LoVo (cell line): ENCODE measurements around the gene MPRIP.

Experiments
- DNase-seq: peaks from one replicate; pipeline ENCODE4 v3.0.0-alpha.2; 2016; ENCODE audit warnings: low spot score

MPRIP gene

DNA sequence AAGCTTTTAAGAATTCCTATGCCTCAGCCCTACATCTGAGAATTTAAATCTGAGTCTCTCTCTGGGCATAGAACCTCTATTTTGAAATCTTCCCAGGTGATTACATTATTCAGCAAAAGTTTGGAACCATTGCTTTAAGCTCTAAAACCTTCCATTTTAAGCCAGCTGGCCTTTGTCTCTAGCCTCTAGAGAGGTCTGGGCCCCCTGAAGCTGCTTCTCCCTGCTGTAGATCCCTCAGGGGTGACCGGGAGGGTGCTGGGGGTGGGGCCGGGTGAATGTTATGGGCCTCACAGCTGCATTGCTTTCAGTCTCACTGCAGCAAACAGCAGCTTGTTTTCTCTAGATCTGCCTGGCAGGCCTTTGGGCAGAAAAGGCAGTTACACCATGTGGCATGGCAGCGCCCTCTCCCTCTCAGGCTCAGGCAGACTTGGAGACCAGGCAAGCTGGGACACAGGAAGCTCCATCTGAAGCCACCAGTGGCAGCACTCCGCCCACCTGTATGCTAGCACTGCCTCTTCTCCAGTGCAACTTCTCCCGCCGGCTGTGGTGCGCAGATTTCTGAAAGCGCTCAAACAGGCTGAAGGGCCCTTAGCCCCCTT lies 66.3 kb downstream of the MPRIP start:
- DNase-seq, result no peak

DNA sequence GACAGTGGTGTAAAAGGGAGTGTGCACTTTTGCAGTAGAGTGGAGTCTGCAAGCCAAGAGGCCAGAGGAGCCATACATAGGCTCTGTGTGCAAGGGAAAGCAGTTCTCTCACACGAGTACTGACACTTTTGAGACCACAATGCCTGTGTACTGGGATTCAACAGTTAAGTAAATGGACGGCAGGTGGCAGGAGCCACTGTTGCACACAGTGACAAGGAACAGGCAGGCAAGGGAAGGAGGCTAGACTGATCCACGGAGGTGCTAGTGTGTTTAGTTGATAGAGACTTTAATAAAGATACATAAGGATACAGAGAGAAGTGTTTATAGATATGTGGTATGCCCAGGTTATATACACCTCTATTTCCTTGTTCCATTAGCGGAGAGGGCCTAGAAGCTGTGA lies 67.0 kb downstream of the MPRIP start:
- DNase-seq, result no peak

DNA sequence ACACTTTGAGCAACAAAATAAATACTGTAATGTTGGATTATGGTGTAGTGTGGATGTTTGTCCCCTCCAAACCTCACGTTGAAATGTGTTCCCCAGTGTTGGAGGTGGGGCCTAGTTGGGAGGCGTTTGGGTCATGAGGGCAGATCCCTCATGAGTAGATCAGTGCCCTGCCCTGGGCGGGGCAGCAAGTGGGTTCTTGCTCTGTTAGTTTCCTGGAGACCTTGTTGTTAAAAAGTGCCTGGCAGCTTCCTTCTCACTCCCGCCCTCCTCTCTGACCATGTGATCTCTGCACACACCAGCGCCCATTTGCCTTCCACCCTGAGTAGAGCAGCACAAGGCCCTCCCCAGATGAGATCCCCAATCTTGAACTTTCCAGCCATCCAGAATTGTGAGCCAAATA lies 67.7 kb downstream of the MPRIP start:
- peak; percentile 67 for DNase-seq

DNA sequence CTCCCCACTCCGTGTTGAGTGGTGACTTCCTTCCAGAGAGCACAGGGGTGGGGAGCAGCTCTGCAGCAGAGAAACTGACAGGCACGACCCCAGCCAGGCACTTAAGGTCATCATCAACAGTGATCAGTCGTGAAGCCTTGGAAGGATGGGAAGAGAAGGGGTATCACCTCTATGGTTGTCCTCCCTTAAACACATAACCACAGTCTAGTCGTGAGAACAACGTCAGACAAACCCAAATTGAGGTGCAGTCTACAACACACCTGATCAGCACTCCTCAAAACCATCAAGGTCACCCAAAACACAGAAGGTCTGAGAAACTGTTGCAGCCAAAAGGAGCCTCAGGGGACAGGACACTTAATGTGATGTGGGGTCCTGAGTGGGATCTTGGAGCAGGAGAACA lies 68.3 kb downstream of the MPRIP start:
- DNase-seq, result no peak

DNA sequence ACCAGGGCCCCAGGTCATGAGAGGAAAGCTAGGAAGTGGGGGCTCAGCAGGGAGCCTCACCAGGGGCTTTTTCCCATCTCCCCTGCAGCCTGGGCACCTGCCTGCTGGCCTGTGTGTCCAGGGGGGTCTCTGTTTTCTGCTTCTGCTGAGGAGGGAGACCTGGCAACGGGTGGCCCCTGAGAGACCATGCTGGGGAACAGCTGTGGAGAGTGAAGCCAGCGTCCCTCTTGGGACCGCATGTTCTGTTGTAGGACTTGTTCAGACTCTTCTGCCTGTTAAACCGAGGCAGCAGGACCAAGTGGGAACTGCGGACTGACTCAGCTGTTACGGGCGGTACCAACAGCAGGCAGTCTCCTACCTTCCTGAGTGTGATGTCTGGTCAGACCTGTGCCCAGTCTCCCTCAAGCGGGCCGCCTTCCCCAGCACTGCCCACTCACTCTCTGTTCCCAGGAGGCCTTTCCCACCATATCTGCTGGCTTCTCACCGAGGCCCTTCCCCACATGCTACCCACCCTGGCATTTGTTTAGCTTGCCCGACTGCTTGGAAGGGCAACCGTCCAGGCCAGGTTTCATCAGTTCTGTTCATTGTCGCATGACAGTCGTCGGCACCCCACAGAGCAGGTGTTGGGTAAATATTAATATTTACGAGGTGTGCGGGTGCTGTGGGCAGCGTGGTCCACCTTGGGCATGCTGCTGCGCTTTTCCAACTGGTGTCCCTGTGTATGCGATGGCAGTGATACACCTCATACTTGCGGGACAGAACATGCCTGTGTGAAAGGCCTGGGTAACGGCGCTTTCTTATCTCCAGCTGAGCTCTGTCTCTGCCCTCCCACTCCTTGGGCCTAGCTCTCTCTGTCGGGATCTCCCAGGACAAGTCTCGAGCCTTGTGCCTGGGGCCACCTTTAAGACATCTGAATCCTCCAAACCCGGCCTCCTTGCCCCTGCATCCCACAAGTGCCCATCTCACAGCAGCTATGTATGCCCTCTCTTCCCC lies 69.4 kb downstream of the MPRIP start:
- DNase-seq, result no peak

DNA sequence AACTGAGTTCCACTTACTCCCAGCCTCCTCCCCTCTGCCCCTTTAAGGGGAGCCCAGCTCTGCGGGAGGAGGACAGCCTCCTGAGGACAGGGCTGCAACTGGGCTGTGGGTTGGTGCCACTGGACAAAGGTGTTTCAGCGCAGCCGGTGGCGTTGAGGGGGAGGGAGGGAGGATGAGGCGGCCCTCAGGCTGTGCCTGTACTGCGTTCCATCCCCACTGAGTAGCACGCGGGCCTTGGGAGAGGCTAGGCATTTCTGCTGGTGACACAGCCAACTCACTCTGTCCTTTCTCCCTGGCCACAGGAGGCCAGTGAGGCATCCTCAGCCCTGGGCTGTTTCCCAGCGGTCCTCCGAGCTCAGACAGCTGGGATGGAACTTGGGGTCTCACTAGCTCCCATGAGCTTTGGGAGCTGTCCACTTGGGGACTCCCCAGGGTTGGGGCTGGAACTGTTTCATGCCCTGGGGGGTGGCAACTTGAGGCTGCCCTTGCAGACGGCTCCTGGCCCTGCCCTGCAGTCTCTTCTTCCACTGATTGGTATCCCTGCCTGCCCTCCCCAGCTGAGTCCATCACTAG lies 70.5 kb downstream of the MPRIP start:
- DNase-seq, result no peak

DNA sequence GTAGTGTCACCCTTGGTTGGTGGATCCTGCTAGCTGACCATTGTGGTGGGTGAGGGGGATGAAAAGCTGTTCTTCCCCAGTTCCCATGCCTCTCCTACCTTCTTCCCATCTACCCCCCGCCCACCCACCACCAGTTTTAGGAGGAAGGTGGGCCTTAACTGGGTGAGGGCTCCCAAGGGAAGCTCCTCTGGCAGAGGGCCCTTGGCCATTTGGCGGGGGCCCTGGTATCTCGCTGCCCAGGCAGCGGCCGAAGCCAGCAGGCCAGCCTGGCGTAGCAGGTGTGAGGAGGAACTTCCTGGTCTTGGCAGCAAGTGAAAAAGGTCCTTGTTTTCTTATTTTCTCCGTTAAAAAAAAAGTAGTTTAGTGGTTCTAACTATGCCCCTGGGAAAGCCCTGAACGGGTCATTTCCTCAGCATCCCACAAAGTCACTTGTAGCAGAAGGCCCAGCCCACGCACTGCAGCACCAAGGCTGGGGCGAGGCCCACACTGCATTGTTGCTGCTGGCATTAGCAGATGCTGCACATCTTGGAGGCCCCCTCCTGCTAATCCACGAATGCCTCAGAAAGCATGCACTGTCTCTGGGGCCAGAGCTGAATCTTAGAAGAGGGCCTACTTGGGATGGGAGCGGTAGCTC lies 72.5 kb downstream of the MPRIP start:
- DNase-seq, result no peak

DNA sequence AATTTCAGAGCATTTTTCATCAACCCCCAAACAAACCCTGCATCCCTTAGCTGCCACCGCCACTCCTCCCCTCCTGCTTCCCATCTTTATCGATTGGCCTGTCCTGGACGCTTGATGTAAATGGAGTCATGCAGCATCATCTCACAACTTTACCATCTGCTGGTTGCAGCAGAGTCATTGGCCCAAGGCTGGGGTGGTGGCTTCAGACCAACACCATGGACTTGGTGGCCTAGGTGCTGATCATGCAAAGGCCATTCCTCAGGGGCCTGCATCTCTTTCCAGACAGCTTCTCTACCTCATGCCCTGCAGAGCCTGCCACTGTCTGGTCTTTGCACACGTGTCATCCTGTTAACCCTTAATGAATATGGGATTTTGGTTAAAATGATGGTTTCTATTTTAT lies 73.4 kb downstream of the MPRIP start:
- no peak for DNase-seq

DNA sequence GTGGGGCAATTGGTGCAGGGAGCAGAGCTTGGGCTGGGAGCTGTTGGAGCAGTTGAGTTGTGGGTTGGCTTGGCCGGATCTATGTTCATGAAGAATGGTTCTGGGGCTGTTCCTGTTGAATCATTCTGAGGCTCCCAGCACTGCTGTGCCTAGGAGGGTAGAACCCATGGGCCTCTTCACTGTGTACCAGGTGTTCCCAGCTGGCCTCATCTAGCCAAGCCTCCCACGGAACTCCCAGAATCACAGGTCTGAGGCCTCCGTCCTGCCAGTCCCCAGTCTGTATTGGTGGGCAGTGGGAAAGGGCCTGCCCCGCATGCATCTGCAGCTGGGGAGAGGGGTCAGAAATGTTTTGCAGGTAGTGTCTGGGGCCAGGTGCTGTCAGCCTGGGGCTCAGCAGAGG lies 74.1 kb downstream of the MPRIP start:
- no peak for DNase-seq

DNA sequence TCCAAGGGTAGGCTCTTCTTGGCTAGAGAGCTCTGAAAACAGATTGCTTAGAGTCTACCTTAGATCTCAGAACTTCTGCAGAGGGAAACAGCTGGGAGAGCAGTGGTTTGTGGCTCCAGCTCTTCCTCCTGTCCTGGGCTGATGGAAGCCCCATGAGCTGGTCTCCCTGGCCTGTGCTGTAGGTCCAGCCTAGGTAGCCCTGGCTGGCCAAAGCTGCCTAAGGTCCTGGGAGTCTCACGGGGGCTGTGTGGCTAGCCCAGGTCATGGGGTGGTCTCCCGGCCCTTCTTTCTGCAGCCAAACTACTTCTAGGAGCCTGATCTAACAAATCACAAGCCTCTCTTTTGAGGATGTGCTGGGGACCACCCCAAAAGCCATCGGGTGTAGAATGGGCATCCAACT lies 75.7 kb downstream of the MPRIP start:
- no peak for DNase-seq

DNA sequence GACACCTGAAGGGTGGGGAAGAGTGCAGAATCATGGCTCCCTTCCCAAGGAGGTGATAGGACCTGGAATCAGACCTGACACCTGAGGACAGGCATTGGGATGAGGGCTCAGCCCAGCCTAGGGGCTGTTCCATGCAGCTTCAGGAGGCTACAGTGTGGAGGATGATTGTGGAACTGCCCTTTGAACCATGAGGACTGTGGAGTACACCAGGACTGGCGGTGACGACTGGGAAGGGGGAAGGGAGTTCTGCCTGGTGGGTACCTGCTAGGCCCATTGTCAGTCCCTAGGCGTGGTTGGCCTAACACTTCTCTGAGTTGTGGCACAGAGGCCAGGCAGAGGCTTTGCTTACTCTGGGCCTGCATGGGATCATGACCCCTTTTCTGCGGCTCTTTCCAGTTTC lies 76.1 kb downstream of the MPRIP start:
- no peak for DNase-seq

DNA sequence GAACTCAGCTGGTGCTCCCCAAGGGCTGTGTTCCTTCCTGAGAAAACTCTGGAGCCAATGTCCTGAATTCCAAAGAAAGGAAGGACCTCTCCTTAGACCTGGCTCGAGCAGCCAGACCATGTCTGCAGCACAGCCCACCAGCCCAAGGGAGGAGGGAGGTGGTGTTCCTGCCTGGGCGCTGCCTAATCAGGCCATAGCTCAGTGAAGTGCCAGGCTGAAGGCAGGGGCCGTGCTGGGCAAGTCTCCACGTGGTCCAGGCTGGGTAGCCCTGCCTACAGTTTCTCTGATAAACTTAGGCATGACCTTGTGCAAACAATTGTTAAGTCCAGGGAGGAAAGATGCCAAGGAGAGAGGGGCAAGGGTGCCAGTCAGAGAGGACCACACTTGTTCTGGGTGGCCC lies 76.8 kb downstream of the MPRIP start:
- DNase-seq, result no peak

DNA sequence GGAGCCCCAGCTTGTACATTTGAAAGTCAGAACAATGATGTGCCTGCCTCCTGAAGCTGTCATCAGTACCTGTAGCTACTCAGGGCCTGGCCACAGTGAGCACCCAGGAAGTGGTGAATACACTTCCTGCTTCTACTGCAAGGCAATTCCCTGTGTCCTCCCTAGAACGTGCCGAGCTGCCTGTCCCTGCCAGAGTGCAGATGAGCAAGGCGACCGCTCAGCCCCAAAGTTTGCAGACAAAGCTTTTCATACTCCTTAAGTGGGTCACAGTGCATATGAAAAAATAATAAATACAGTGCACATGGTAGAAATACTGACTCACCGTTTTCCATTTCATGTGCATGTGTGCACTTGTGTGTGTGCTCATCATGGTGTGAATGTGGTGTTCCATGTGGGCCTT lies 77.3 kb downstream of the MPRIP start:
- no peak for DNase-seq

DNA sequence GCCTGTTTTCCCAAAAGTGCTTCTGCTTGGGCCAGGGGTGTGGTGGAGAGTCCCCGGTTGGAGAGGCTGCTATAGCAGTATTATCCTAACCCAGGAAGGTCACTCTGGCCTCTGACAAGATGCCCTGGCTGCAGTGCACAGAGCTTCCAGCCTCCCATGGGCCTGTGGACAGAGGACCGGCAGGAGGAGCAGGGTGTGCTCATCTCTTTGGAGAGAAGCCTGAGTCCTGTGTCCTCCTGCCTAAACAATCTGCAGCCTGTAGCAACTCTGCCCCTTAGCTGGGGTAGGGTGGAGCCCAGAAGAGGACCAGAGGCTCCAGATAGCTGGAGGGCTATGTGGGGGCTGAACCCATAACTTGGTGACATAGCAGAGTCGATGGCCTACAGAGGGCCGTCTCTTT lies 78.0 kb downstream of the MPRIP start:
- DNase-seq, result no peak

DNA sequence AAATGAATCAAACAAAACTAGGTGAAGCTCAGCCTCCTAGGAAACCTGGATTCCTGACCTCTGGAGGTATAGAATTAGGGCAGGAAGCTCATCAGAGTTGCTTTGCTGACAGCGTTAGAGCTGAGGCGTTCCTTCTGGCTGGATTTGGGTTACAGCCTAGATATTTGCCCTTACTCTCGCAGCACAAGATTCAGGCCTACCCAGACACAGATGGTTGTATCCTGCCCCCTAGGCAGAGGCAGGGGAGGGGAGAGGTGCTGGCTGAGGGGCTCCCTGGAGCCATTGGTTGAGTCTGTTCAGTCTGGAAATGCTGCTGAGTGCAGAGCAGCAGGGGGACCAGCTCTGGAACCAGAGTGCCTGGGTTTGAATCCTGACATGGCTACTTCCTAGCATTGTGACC lies 78.4 kb downstream of the MPRIP start:
- no peak for DNase-seq

DNA sequence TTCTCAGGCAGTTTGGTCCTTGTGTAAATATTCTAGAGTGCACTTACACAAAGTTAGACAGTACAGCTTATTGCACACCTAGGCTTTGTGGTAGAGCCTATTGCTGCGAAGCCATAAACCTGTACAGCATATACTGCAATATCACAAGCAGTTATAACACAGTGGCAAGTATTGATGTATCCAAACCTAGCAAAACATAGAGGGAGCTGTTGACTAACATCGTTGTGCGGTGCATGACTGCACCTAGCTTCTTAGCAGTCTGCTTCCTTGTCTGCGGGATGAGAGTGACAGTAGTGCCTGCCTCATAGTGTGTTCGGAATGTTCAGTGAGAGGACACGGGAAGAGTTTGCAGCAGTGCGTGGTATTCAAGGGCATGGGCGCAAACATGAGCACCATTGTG lies 78.9 kb downstream of the MPRIP start:
- DNase-seq, result no peak

DNA sequence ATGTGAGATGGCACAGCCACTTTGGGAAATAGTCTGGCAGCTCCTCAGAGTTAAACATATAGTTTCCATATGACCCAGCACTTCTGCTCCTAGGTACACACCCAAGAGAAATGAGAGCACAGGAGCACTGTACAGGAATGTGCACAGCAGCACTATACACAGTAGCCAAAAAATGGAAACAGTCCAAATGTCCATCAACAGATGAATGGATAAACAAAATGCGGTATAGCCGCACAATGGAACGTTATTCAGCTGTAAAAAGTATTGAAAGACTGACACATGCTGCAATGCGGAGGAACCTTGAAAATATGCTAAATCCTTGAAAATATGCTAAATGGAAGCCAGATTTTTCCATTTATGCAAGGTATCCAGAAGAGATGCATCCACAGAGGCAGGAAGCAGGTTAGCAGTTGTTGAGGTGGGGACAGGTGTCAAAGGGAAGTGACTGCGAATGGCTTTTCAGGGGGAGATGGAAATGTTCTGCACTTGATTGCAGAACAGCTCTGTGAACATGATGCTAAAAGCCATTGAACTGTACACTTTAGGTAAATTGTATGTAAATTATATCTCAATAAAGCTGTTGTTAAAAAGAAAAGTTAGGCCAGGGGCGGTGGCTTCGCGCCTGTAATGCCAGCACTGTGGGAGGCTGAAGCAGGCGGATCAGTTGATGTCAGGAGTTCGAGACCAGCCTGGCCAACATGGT lies 80.7 kb downstream of the MPRIP start:
- DNase-seq, result no peak

DNA sequence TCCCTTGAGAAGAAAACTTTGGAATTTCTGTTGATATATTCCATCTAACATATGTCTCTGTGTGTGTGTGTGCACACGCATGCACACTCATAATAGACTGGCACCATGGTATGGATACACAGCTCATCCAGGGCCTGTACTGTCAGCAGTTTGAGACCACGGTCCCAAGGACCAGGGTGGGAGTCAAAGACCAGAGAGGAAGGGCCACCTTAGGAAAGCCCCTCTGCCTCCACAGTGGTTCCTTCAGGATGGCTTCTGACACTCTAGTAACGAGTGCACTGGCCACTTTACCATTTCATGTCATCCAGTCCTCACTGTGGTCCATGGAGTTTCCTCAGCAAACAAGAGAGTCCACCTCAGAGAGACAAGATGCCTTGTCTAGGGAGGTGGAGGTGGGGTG lies 82.1 kb downstream of the MPRIP start:
- no peak for DNase-seq

DNA sequence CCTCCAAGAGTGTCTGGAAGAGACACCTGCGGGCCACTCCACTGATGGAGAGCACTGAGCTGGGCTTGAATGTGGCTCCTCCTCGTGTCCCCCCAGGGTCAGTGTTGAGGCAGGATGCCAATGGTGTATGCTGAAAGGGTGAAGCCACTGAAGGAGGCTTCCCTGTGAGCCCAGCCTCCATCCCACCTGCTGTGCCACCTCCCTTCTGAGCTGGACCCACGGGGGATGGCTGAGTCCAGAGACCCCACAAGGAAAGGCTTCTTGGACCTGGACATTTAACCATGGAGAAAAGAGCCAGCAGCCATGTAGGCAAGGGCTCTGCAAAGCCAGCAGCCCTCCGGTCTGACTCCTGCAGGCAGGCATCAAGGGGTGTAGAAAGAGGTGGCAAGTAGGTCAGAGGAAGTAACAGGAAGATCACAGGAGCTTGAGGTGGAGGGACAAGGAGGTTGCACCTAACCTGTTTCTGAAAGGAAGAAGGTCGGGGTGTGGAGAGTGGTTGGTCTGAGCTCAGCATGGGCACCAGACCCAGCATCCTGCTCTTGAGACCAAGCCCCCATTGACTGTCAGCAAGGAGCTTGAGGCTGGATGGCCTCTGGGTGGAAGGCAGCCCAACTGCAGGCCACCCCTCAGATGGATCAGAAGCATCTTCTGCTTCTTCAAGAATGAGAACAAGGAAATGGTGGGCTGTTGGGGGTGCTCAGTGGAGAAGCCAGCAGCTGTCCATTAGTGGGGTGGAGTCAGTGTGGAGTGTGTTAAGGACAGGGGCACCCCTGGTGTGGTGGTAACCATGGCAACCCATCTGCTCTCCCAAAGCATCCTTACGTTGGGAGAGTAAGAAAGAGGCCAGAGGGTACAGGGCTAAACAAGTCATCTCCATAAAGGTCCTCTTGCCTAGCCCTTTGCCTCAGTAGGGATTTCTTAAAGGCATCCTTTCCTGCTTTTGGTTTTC lies 83.2 kb downstream of the MPRIP start:
- DNase-seq, result no peak

DNA sequence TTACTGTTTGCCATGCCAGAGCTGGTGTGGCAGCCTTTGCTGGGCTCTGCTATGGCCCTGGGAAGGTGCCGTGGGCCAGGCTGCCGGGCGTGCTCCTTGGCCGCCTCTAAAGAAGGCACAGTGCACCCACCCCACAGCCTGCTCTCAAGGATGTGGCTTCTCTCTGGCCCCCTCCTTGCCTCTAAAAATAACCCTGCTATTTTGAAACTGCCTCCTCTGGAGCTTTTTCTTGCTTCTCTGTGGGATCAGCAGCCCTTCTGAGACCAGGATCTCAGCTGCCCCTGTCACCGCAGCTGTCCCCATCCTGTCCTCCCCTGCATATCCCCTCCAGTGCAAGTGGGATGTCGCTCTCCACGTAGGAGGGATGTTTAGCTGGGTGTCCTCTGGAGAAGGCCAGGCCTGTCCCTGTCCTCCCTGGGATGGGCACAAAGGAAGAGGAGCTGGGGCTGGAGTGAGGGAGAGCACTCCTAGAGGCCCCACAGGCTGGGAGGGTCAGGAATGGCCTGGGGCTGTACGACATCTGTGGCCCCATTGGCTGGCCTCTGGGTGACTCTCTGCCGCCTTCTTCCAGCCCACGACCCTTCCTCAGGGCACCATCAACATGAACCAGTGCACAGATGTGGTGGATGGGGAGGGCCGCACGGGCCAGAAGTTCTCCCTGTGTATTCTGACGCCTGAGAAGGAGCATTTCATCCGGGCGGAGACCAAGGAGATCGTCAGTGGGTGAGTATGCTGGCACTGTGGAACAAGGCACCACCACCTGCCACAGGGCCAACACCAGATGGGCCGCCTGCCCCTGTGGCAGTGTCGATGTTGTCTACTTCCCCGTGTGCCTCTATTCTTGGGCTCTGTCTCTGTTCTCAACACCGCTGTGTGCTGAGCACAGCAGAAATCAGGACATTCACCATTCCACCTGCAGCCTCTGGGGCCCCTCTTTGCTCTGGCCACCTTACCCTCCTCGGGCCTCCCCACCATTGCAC lies 84.2 kb downstream of the MPRIP start:
- no peak for DNase-seq
